ENCODE data around the gene PHRF1.

The PHRF1 gene

DNA sequence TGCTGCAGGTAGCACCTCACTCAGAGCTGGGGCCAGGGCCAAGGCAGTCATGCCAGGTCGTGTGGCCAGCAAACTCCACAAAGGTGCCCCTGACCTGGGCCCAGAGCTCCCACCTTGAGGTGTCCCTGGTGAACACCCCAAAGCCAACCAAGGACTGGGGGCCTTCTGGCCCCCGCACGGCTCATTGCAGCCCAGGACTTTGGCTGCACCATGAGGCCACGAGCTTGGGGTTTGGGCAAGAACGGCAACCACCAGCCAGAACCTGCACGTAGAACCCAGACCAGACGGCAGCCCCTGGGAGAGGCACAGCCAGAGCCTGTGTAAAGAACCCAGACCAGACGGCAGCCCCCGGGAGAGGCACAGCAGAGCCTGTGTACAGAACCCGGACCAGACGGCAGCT is 31.1 kb upstream of the PHRF1 start:
- Histone ChIP-seq H3K36me3 (ENCODE audit: control insufficient read depth, insufficient read depth, low read length) (no peaks in the 10 kb centered on the region), H3K79me2 (ENCODE audit: control insufficient read depth, insufficient read depth, low read length) (no peaks in the 10 kb centered on the region), H4K5ac (ENCODE audit: low read length) (no peak overlapping the region), H3K4me1 (ENCODE audit: control insufficient read depth, low read depth, low read length) (no peaks in the 10 kb centered on the region), H2BK5ac (ENCODE audit: low read length) (no peak overlapping the region), H3K4me2 (ENCODE audit: low read length) (no peak overlapping the region), H3K4me3 (ENCODE audit: low read length) (no peak overlapping the region), H3K4ac (ENCODE audit: low read depth, low read length) (no peak overlapping the region), H4K8ac (ENCODE audit: low read depth, low read length) (no peak overlapping the region), H3K9ac (ENCODE audit: low read length) (no peak overlapping the region), H3K18ac (ENCODE audit: low read length) (no peak overlapping the region), H2BK15ac (replicated peaks; ENCODE audit: low read depth) (no peak overlapping the region), H3K27ac (ENCODE audit: low read depth, low read length) (no peak overlapping the region), H2BK120ac (ENCODE audit: low read depth, low read length) (no peak overlapping the region), H3K79me1 (ENCODE audit: low read length) (no peaks in the 10 kb centered on the region), H3K23ac (ENCODE audit: low read length) (no peak overlapping the region), H3K27me3 (ENCODE audit: insufficient read depth, low read length, poor library complexity) (no peaks in the 10 kb centered on the region), H2AK5ac (ENCODE audit: low read length) (no peak overlapping the region), H3K56ac (ENCODE audit: low read length) (no peak overlapping the region)
- WGBS (ENCODE audit: extremely low coverage, insufficient coverage, low lambda C conversion rate), result no CpG with 5 or more reads among the region's 11 CpGs
- DNase-seq, result no peak

DNA sequence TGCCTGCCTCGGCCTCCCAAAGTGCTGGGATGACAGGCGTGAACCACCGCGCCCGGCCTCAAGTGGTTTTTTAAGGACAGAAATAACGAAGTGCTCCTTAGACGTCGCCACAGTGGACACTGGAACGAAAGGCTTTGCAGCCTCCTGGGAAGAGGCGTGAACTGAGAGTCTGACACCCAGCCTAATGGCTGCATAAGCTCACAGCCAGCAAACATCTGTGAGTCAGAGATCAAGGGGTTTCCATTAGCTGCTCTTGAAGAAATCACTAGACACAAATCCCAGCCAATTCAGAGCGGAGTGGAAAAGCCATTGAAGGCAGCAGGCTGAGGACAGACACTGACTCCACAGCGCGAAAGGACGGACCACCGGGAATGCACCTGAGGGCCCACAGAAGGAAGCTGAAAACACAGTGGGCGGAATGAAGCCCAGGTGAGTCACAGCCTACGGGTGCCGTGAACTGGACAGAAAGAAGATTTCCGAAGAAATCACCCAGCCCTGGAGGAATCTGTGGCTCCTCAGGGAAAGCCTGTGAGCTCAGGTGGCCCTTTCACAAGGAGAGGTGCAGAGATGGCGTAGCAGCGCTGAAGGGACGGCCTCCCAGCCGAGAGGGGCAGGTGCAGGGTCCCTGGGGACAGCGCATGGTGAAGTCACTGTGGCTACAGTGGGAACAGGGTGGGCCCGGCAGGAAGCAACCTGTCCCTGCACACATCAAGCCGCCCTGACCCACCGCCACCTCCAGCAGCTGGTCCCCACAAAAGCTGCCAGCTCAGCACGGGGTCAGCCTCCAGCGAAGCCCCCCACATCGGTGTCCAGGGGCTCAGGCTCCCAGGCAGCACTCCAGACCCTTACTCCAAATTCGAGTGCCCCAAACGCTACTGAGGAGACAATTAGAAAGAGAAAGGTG is 27.3 kb upstream of the PHRF1 start:
- no peak overlapping the region for H3K27ac ChIP-seq (ENCODE audit: low read depth, low read length)
- no peaks in the 10 kb centered on the region for H3K79me1 ChIP-seq (ENCODE audit: low read length)
- no peak overlapping the region for H2BK120ac ChIP-seq (ENCODE audit: low read depth, low read length)
- H4K8ac ChIP-seq (ENCODE audit: low read depth, low read length), result no peak overlapping the region
- H3K4ac ChIP-seq (ENCODE audit: low read depth, low read length), result no peak overlapping the region
- H3K79me2 ChIP-seq (ENCODE audit: control insufficient read depth, insufficient read depth, low read length), result no peaks in the 10 kb centered on the region
- H3K56ac ChIP-seq (ENCODE audit: low read length), result no peak overlapping the region
- H3K9ac ChIP-seq (ENCODE audit: low read length), result no peak overlapping the region
- peak; percentile 70 for DNase-seq
- H3K4me1 ChIP-seq (ENCODE audit: control insufficient read depth, low read depth, low read length), result no peaks in the 10 kb centered on the region
- H3K27me3 ChIP-seq (ENCODE audit: insufficient read depth, low read length, poor library complexity), result no peaks in the 10 kb centered on the region
- no peak overlapping the region for H3K4me3 ChIP-seq (ENCODE audit: low read length)
- H2BK15ac ChIP-seq (replicated peaks; ENCODE audit: low read depth), result no peak overlapping the region
- no peak overlapping the region for H2BK5ac ChIP-seq (ENCODE audit: low read length)
- no peak overlapping the region for H2AK5ac ChIP-seq (ENCODE audit: low read length)
- H3K4me2 ChIP-seq (ENCODE audit: low read length), result no peak overlapping the region
- no peak overlapping the region for H3K18ac ChIP-seq (ENCODE audit: low read length)
- no peaks in the 10 kb centered on the region for H3K36me3 ChIP-seq (ENCODE audit: control insufficient read depth, insufficient read depth, low read length)
- no CpG with 5 or more reads among the region's 32 CpGs for WGBS (ENCODE audit: extremely low coverage, insufficient coverage, low lambda C conversion rate)
- H3K23ac ChIP-seq (ENCODE audit: low read length), result no peak overlapping the region
- no peak overlapping the region for H4K5ac ChIP-seq (ENCODE audit: low read length)

DNA sequence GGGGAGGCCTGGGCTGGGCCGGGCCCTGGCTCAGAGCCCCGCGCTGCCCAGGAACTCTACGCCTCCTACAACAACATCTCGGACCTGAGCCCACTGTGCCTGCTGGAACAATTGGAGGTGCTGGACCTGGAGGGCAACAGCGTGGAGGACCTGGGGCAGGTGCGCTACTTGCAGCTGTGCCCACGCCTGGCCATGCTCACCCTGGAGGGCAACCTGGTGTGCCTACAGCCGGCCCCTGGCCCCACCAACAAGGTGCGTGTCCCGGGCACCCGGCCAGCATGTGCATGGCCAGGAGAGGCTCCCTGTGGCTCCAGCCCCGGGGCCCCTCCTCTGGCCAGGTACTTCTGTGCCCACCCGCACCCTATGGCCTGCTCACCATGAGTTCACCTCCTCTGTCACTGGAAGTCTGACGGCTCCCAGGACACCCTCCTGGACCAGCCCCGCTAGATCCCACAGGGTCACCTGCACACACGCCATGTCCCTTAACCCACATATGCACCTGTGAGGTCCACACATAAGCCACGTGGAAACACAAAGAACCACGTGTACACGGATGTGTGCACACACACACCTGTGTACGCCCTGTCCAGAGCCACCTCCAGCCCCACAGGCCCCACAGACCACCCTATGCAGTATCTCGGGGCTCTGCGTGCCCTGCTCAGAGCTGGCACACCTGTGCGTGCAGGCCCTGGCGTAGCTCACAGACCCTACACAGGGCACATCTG is 26.1 kb upstream of the PHRF1 start:
- no peak overlapping the region for H2BK15ac ChIP-seq (replicated peaks; ENCODE audit: low read depth)
- H3K23ac ChIP-seq (ENCODE audit: low read length), result no peak overlapping the region
- H3K56ac ChIP-seq (ENCODE audit: low read length), result no peak overlapping the region
- H3K27me3 ChIP-seq (ENCODE audit: insufficient read depth, low read length, poor library complexity), result no peaks in the 10 kb centered on the region
- no peak overlapping the region for H3K4me3 ChIP-seq (ENCODE audit: low read length)
- WGBS (ENCODE audit: extremely low coverage, insufficient coverage, low lambda C conversion rate), result no CpG with 5 or more reads among the region's 25 CpGs
- no peaks in the 10 kb centered on the region for H3K79me2 ChIP-seq (ENCODE audit: control insufficient read depth, insufficient read depth, low read length)
- no peaks in the 10 kb centered on the region for H3K36me3 ChIP-seq (ENCODE audit: control insufficient read depth, insufficient read depth, low read length)
- no peaks in the 10 kb centered on the region for H3K79me1 ChIP-seq (ENCODE audit: low read length)
- H3K4ac ChIP-seq (ENCODE audit: low read depth, low read length), result no peak overlapping the region
- no peak overlapping the region for H2AK5ac ChIP-seq (ENCODE audit: low read length)
- H3K27ac ChIP-seq (ENCODE audit: low read depth, low read length), result no peak overlapping the region
- H2BK120ac ChIP-seq (ENCODE audit: low read depth, low read length), result no peak overlapping the region
- H4K5ac ChIP-seq (ENCODE audit: low read length), result no peak overlapping the region
- no peak for DNase-seq
- no peaks in the 10 kb centered on the region for H3K4me1 ChIP-seq (ENCODE audit: control insufficient read depth, low read depth, low read length)
- no peak overlapping the region for H3K9ac ChIP-seq (ENCODE audit: low read length)
- H3K18ac ChIP-seq (ENCODE audit: low read length), result no peak overlapping the region
- H2BK5ac ChIP-seq (ENCODE audit: low read length), result no peak overlapping the region
- H4K8ac ChIP-seq (ENCODE audit: low read depth, low read length), result no peak overlapping the region
- no peak overlapping the region for H3K4me2 ChIP-seq (ENCODE audit: low read length)

DNA sequence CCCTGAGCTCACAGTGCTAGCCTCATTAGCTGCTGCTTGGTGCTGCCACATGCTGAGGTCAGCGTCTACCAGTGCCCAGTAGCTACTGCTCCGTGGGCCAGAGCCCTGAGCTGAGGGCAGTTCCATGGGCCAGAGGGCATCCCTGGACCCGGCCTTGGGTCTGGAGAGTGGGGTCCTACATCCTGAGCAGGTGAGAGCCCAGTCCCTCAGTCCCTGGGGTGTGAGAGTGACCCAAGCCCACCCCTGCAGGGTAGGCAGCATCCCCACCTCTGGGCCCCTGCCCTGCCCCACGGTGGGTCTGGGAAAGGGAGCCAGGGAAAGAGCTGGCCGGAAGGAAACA is 25.6 kb upstream of the PHRF1 start:
- Histone ChIP-seq H4K8ac (ENCODE audit: low read depth, low read length) (no peak overlapping the region), H4K5ac (ENCODE audit: low read length) (no peak overlapping the region), H3K27ac (ENCODE audit: low read depth, low read length) (no peak overlapping the region), H2BK120ac (ENCODE audit: low read depth, low read length) (no peak overlapping the region), H3K27me3 (ENCODE audit: insufficient read depth, low read length, poor library complexity) (peaks cover 2% of the 10 kb centered on the region), H3K9ac (ENCODE audit: low read length) (no peak overlapping the region), H3K4me3 (ENCODE audit: low read length) (no peak overlapping the region), H3K4me1 (ENCODE audit: control insufficient read depth, low read depth, low read length) (no peaks in the 10 kb centered on the region), H3K79me1 (ENCODE audit: low read length) (no peaks in the 10 kb centered on the region), H2AK5ac (ENCODE audit: low read length) (no peak overlapping the region), H3K36me3 (ENCODE audit: control insufficient read depth, insufficient read depth, low read length) (no peaks in the 10 kb centered on the region), H3K23ac (ENCODE audit: low read length) (no peak overlapping the region), H3K4me2 (ENCODE audit: low read length) (no peak overlapping the region), H3K56ac (ENCODE audit: low read length) (no peak overlapping the region), H3K79me2 (ENCODE audit: control insufficient read depth, insufficient read depth, low read length) (no peaks in the 10 kb centered on the region), H3K18ac (ENCODE audit: low read length) (no peak overlapping the region), H3K4ac (ENCODE audit: low read depth, low read length) (no peak overlapping the region), H2BK15ac (replicated peaks; ENCODE audit: low read depth) (no peak overlapping the region), H2BK5ac (ENCODE audit: low read length) (no peak overlapping the region)
- no peak for DNase-seq
- no CpG with 5 or more reads among the region's 5 CpGs for WGBS (ENCODE audit: extremely low coverage, insufficient coverage, low lambda C conversion rate)

DNA sequence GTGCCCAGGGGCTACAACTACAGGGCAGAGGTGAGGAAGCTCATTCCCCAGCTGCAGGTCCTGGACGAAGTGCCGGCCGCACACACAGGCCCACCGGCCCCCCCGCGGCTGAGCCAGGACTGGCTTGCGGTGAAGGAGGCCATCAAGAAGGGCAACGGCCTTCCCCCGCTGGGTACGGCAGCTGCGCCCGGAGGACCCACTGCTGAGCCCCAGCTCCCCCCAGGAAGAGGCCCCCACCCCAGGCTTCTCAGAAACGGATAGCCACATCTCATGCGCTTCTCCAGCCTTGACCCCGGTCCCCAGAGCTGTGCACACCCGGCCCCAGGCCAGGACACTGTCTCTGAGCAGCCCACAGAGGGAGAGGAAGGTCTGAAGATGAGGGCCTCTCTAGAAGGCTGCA is 25.1 kb upstream of the PHRF1 start:
- Histone ChIP-seq H2BK15ac (replicated peaks; ENCODE audit: low read depth) (no peak overlapping the region), H3K36me3 (ENCODE audit: control insufficient read depth, insufficient read depth, low read length) (no peaks in the 10 kb centered on the region), H3K56ac (ENCODE audit: low read length) (no peak overlapping the region), H2BK120ac (ENCODE audit: low read depth, low read length) (no peak overlapping the region), H3K79me1 (ENCODE audit: low read length) (no peaks in the 10 kb centered on the region), H3K4me3 (ENCODE audit: low read length) (no peak overlapping the region), H3K27ac (ENCODE audit: low read depth, low read length) (no peak overlapping the region), H3K4me1 (ENCODE audit: control insufficient read depth, low read depth, low read length) (no peaks in the 10 kb centered on the region), H2BK5ac (ENCODE audit: low read length) (no peak overlapping the region), H3K4me2 (ENCODE audit: low read length) (no peak overlapping the region), H3K79me2 (ENCODE audit: control insufficient read depth, insufficient read depth, low read length) (no peaks in the 10 kb centered on the region), H3K9ac (ENCODE audit: low read length) (no peak overlapping the region), H2AK5ac (ENCODE audit: low read length) (no peak overlapping the region), H3K27me3 (ENCODE audit: insufficient read depth, low read length, poor library complexity) (peaks cover 4% of the 10 kb centered on the region), H4K5ac (ENCODE audit: low read length) (no peak overlapping the region), H3K4ac (ENCODE audit: low read depth, low read length) (no peak overlapping the region), H4K8ac (ENCODE audit: low read depth, low read length) (no peak overlapping the region), H3K23ac (ENCODE audit: low read length) (no peak overlapping the region), H3K18ac (ENCODE audit: low read length) (no peak overlapping the region)
- no CpG with 5 or more reads among the region's 16 CpGs for WGBS (ENCODE audit: extremely low coverage, insufficient coverage, low lambda C conversion rate)
- DNase-seq, result no peak
